BE2C (cell line): Measurements from ENCODE around the gene ADAMTS18.

Source experiments
- DNase-seq: peaks from one replicate; pipeline ENCODE4 v3.0.0-alpha.2; 2020
- H3K27me3 ChIP-seq: fragments of 250-450 bp; sonication (Bioruptor Pico); 2 replicates; pipeline ENCODE4 v1.5.1; 2020; ENCODE audit warnings: mild to moderate bottlenecking
- H3K36me3 ChIP-seq: fragments of 250-450 bp; sonication (Bioruptor Pico); 2 replicates; pipeline ENCODE4 v1.5.1; 2020; ENCODE audit warnings: mild to moderate bottlenecking
- H3K4me1 ChIP-seq: fragments of 250-450 bp; sonication (Bioruptor Pico); 2 replicates; pipeline ENCODE4 v1.5.1; 2020
- H3K4me3 ChIP-seq: 2 replicates; pipeline ENCODE4 v1.5.1; 2011; ENCODE audit warnings: low read depth, low read length
- H3K9me3 ChIP-seq: fragments of 250-450 bp; sonication (Bioruptor Pico); 2 replicates; pipeline ENCODE4 v1.5.1; 2020
- CTCF ChIP-seq: IDR thresholded peaks from 2 replicates; pipeline ENCODE4 v1.5.1; 2012; ENCODE audit warnings: mild to moderate bottlenecking, low read depth, low read length

ADAMTS18 gene

GRCh38 chr16:77331802-77332586 is 102.8 kb downstream of the ADAMTS18 start:
- H3K4me3 ChIP-seq = no peak overlapping the region
- H3K27me3 ChIP-seq = no peaks in the 10 kb centered on the region
- no peak for DNase-seq
- H3K36me3 ChIP-seq = no peaks in the 10 kb centered on the region
- H3K9me3 ChIP-seq = no peaks in the 10 kb centered on the region
- no peaks in the 10 kb centered on the region for H3K4me1 ChIP-seq
- no peak for TF ChIP-seq CTCF

GRCh38 chr16:77331043-77331442 is 103.8 kb downstream of the ADAMTS18 start:
- no peak for DNase-seq
- no peak overlapping the region for H3K4me3 ChIP-seq
- H3K4me1 ChIP-seq = no peaks in the 10 kb centered on the region
- H3K27me3 ChIP-seq = no peaks in the 10 kb centered on the region
- TF ChIP-seq CTCF = no peak
- H3K9me3 ChIP-seq = no peaks in the 10 kb centered on the region
- H3K36me3 ChIP-seq = no peaks in the 10 kb centered on the region

- Histone ChIP-seq H3K4me3 (no peak overlapping the region), H3K36me3 (no peaks in the 10 kb centered on the region), H3K27me3 (no peaks in the 10 kb centered on the region), H3K4me1 (no peaks in the 10 kb centered on the region), H3K9me3 (no peaks in the 10 kb centered on the region)
- TF ChIP-seq CTCF = no peak
- no peak for DNase-seq
Observed at GRCh38 chr16:77330332-77331042, 104.3 kb downstream of the ADAMTS18 start.

- Histone ChIP-seq H3K27me3 (no peaks in the 10 kb centered on the region), H3K36me3 (no peaks in the 10 kb centered on the region), H3K4me1 (no peaks in the 10 kb centered on the region), H3K4me3 (no peak overlapping the region), H3K9me3 (no peaks in the 10 kb centered on the region)
- no peak for DNase-seq
- TF ChIP-seq CTCF = no peak
Observed at GRCh38 chr16:77328768-77329167, 106.1 kb downstream of the ADAMTS18 start.

- no peak for TF ChIP-seq CTCF
- H3K27me3 ChIP-seq = no peaks in the 10 kb centered on the region
- H3K9me3 ChIP-seq = no peaks in the 10 kb centered on the region
- no peaks in the 10 kb centered on the region for H3K4me1 ChIP-seq
- H3K4me3 ChIP-seq = no peak overlapping the region
- no peaks in the 10 kb centered on the region for H3K36me3 ChIP-seq
- no peak for DNase-seq
Observed at GRCh38 chr16:77328274-77328673, 106.6 kb downstream of the ADAMTS18 start.

GRCh38 chr16:77327717-77328116 is 107.1 kb downstream of the ADAMTS18 start:
- no peaks in the 10 kb centered on the region for H3K36me3 ChIP-seq
- no peak for DNase-seq
- H3K9me3 ChIP-seq = no peaks in the 10 kb centered on the region
- no peak for TF ChIP-seq CTCF
- H3K4me3 ChIP-seq = no peak overlapping the region
- H3K4me1 ChIP-seq = no peaks in the 10 kb centered on the region
- H3K27me3 ChIP-seq = no peaks in the 10 kb centered on the region
